SH-SY5Y (cell line): ENCODE measurements around the gene COBL.

Source experiments
- GATA2 ChIP-seq: IDR thresholded peaks from 2 replicates; pipeline ENCODE4 v1.6.1; 2011; ENCODE audit warnings: mild to moderate bottlenecking, low read depth, low read length
- GATA3 ChIP-seq: IDR thresholded peaks from 2 replicates; pipeline ENCODE4 v1.6.1; 2011; ENCODE audit warnings: low read depth, mild to moderate bottlenecking, low read length, moderate library complexity

DNA sequence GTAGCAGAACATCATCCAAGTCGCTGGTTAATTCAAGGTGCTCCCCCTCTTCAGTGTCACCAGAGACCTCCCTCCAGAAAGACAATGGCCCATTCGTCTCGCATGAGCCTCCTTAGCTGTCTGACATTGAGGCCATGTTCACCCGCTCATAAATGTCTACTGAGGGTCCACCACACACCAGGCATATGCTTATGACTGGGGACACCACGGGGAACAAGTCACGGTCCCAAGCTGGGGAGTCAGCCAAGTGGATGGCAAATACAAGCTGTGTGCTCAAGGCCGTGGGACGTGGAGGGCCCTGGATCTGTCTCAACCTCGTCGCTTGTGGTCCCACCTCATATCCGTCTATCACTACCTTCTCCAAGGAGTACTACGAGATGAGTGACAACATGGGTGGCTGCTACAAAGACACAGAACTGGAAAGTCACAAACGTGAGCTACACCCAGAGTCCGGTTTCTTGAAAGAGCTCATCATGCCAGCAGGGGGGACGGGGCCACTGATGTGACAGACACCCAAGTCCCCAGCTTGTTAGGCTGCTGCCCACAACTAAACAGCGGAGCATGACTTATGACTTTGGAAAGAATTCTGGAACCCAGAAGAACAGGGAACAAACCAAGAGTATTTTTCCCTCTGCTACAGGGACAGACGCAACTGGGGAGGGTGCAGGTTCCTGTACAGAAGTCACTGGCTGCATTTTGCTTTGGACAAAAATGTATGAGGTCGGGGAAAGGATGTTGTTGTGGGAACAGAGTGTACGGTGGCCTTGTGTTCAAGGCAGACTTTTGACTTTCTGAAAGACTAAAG, 189.6 kb downstream of the COBL start:
- no peak for TF ChIP-seq GATA2
- TF ChIP-seq GATA3, result no peak
